ENCODE measurements around the gene CSAD. TPM values are rescaled to one million over a fixed set of nuclear protein-coding genes. Genes with fewer than 3 reads are reported as not detected.
"Not testable (repeated sequence)": the region's sequence is repeated elsewhere in the genome, so short reads cannot be mapped to it uniquely, and the experiment has no call there.

The CSAD gene
- total and polyA plus RNA-seq, 10 donors: 17.9 to 73.0 (median 36.3) TPM

DNA sequence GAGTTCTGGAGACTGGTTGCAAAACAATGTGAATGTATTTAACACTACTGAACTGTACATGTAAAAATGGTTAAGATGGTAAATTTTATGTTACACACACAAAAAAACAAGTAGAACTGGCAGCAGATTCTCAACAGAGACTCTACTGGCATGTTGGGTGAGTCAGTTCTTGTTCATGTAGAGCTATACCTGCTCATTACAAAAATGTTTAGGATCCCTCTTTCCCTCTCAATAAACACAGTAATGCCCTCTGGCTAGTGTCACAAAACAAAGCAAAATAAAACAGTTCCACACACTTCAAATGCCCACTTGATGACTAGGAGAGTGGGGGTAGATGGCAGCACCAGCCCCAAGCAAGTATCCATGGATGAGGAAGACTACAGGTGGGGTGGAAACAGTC is 13.9 kb downstream of the CSAD start:
- intact Hi-C loops (cut with DNase I; ENCODE audit: low total_unique reads): no loop called here
- TF ChIP-seq, protein P1, sequence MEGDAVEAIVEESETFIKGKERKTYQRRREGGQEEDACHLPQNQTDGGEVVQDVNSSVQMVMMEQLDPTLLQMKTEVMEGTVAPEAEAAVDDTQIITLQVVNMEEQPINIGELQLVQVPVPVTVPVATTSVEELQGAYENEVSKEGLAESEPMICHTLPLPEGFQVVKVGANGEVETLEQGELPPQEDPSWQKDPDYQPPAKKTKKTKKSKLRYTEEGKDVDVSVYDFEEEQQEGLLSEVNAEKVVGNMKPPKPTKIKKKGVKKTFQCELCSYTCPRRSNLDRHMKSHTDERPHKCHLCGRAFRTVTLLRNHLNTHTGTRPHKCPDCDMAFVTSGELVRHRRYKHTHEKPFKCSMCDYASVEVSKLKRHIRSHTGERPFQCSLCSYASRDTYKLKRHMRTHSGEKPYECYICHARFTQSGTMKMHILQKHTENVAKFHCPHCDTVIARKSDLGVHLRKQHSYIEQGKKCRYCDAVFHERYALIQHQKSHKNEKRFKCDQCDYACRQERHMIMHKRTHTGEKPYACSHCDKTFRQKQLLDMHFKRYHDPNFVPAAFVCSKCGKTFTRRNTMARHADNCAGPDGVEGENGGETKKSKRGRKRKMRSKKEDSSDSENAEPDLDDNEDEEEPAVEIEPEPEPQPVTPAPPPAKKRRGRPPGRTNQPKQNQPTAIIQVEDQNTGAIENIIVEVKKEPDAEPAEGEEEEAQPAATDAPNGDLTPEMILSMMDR (IDR thresholded peaks at IDR 0.05 in 8 of 11, conservative IDR thresholded peaks at IDR 0.05 in 3 of 11): no peak
- TF ChIP-seq POLR2A (IDR thresholded peaks at IDR 0.05) (no peak), POLR2AphosphoS5 (IDR thresholded peaks at IDR 0.05) (no peak)
- H3K9me3 ChIP-seq: no peaks in the 10 kb centered on the region

DNA sequence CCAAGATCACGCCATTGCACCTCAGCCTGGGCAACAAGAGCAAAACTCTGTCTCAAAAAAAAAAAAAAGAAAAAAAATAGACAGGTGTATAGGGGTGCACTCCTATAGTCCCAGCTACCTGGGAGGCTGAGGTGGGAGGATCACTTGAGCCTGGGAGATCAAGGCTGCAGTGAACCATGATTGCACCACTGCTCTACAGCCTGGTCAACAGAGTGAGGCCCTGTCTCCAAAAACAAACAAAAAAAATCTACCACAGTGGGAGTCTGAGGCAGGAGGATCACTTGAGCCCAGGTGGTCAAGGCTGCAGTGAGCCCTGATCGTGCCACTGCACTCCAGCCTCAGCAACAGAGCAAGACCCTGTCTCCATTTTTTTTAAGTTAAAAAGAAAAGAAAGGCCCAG is 17.7 kb downstream of the CSAD start:
- Histone ChIP-seq H3K4me1 (peaks cover 0 to 10% (median 8%) of the 10 kb centered on the region in 6 donors), H3K36me3 (peaks cover 0 to 35% (median 4%) of the 10 kb centered on the region in 6 donors)
- intact Hi-C loops (cut with DNase I; ENCODE audit: low total_unique reads); H3K27ac ChIP-seq; H3K27me3 ChIP-seq (replicated peaks in 1 of 7); DNase-seq; H3K9me3 ChIP-seq; H3K4me3 ChIP-seq: not testable (repeated sequence)
- WGBS, 5 donors: 86 to 100% (median 97%) methylated on average over 2 of the region's 2 CpGs

More for the DNA sequence above, 13.9 kb downstream of the CSAD start:
- Histone ChIP-seq H3K27ac (no peak overlapping the region), H3K27me3 (replicated peaks in 1 of 7) (no peaks in the 10 kb centered on the region), H3K4me1 (peaks cover 0 to 17% (median 12%) of the 10 kb centered on the region in 6 donors), H3K36me3 (peaks cover 0 to 44% (median 3%) of the 10 kb centered on the region in 6 donors), H3K4me3 (no peak overlapping the region)
- no peak for DNase-seq

DNA sequence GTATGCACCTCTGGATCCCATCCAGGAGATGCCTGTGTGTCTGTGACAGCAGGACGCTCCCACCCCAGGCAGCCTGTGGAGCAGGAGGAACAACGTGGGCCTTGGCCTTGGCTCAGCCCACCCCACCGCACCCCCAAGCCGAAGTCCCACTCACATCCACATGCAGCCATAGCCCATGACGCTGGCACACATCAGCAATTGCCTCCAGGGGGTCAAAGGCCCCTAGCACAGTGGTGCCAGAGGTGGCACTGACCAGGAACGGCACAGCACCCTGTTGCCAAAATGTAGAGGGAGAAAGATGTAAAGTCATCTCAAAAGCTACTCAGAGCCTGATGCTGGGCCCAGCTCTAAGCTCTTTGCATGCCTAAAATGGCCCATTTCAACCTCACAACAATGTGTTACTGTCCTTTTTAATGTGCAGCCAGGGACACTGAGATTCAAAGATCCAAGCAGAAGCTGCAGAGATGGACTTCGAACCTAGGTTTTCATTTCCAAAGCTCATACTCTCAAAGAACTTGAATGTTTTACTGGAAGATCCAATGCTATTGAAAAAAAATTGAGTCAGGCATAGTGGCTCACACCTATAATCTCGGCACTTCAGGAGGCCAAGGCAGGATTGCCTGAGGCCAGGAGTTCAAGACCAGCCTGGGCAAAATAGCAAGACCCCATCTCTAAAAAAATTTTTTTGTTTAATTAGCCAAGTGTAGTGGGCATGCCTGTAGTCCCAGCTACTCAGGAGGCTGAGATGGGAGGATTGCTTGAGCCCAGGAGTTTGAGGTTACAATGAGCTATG is 19.4 kb downstream of the CSAD start:
- no peak for DNase-seq
- TF ChIP-seq POLR2AphosphoS5 (IDR thresholded peaks at IDR 0.05) (no peak), POLR2A (IDR thresholded peaks at IDR 0.05) (no peak)
- TF ChIP-seq, protein P1 (IDR thresholded peaks at IDR 0.05 in 8 of 11, conservative IDR thresholded peaks at IDR 0.05 in 3 of 11): no peak
- intact Hi-C loops (cut with DNase I; ENCODE audit: low total_unique reads): no loop called here
- H3K9me3 ChIP-seq: no peaks in the 10 kb centered on the region
- 82 to 97% (median 92%) methylated on average over 5 to 8 of the region's 8 CpGs for WGBS, 5 donors
- H3K4me1 ChIP-seq: peaks cover 0 to 10% (median 8%) of the 10 kb centered on the region in 6 donors
- peaks cover 0 to 29% (median 6%) of the 10 kb centered on the region in 6 donors for H3K36me3 ChIP-seq
- H3K4me3 ChIP-seq: no peak overlapping the region
- no peaks in the 10 kb centered on the region for H3K27me3 ChIP-seq (replicated peaks in 1 of 7)
- no peak overlapping the region for H3K27ac ChIP-seq

DNA sequence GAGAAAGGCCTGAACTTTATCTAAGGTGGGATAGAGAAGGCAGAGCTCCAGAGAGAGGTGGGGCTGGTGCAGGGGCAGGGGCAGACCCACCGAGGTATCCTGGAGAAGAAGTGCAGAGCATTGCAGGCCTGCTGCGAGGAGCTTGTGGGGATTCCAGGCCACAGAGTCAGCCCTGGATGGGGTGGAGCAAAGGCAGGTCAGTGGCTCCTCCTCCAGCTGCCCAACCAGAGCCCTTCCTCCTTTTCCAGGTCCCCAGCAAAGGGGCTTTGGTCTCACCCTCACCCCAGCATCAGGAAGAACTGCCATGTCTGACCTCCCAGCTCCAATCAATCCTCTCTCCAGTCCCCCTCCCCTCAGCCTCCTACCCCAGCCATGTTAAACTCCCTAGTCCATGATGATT is 20.1 kb downstream of the CSAD start:
- no peak for TF ChIP-seq POLR2AphosphoS5 (IDR thresholded peaks at IDR 0.05)
- no peak for TF ChIP-seq POLR2A (IDR thresholded peaks at IDR 0.05)
- TF ChIP-seq, protein P1 (IDR thresholded peaks at IDR 0.05 in 8 of 11, conservative IDR thresholded peaks at IDR 0.05 in 3 of 11): no peak
- WGBS, 5 donors: 83 to 100% (median 96%) methylated on average over 2 of the region's 2 CpGs
- intact Hi-C loops (cut with DNase I; ENCODE audit: low total_unique reads): no loop called here

More for the DNA sequence above, 20.1 kb downstream of the CSAD start:
- DNase-seq: no peak
- Histone ChIP-seq H3K36me3 (peaks cover 0 to 26% (median 6%) of the 10 kb centered on the region in 6 donors), H3K27me3 (replicated peaks in 1 of 7) (no peaks in the 10 kb centered on the region), H3K9me3 (no peaks in the 10 kb centered on the region), H3K4me3 (no peak overlapping the region), H3K4me1 (peaks cover 0 to 10% (median 8%) of the 10 kb centered on the region in 6 donors), H3K27ac (no peak overlapping the region)
